ENCODE measurements around the gene DYNC1LI1. TPM values are rescaled to one million over a fixed set of nuclear protein-coding genes. Genes with fewer than 3 reads are reported as not detected.

Gene DYNC1LI1
- total and polyA plus RNA-seq, 2 donors (not counting 1 experiment from before 2014, with no cell fraction given): 15.0 to 38.8 TPM

DNA sequence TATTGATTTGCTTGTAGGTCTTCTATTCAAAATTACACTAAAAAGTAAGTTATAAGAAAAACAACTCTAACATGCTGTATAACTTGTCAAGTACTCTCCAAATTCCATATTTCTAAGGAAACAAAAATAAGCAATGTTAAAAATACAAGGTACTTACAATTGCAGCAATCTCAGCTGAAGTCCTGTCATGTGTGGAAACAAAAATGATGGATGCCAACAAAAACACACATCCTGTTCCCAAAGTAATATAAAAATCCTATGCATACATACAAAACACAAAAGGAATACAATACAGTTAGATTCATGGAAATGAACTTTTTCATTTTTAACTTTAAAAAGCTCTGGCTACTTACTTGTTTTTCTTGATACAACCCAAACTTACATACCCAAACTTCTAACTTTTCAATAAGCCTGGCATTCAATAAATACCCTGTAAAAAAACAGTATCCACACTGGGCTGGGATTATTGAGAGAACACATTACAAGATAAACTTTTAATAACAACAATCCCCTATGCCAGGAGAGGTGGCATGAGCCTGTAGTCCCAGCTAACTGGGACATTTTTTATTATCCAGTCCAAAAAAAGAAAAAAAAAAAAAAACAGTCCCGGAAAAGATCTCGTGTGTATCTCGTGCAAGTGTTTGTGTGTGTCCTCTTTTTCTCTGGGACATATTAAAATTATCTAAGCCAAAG, 82.7 kb downstream of the DYNC1LI1 start:
- Mint-ChIP-seq H3K4me1 (peaks cover 26% of the 10 kb centered on the region), H3K27me3 (no peaks in the 10 kb centered on the region), H3K9me3 (ENCODE audit: insufficient read depth) (no peaks in the 10 kb centered on the region), H3K4me3 (no peak overlapping the region), H3K27ac (no peak overlapping the region)
- no peak overlapping the region for H3K4me2 ChIP-seq (replicated peaks; ENCODE audit: low read depth, low read length, poor library complexity, severe bottlenecking)
- no CpG with 5 or more reads among the region's 3 CpGs for WGBS (ENCODE audit: insufficient coverage)
- peaks cover 13 to 24% of the 10 kb centered on the region in 2 donors for H3K4me1 ChIP-seq (ENCODE audit: control insufficient read depth in 2 of 2, insufficient read depth in 2 of 2, low read length in 2 of 2)
- intact Hi-C loops (cut with micrococcal nuclease): no loop called here
- DNase-seq (no peak), ATAC-seq (ENCODE audit: low read depth) (no peak)
- H4K20me1 ChIP-seq (ENCODE audit: control insufficient read depth, insufficient read depth, low read length, poor library complexity, severe bottlenecking): peaks cover 12% of the 10 kb centered on the region
- POLR2A ChIA-PET: interaction anchor here (0.5 to 0.6 kb wide), 2 partner anchors 112 to 154 kb away, joined by 3 read pairs; no protein-coding TSS in a partner anchor
- peaks cover 62% of the 10 kb centered on the region for H3K79me2 ChIP-seq (ENCODE audit: control insufficient read depth, insufficient read depth, low read length)
- peaks cover 18 to 46% of the 10 kb centered on the region in 2 experiments for H3K36me3 ChIP-seq (replicated peaks in 1 of 2; ENCODE audit: control extremely low read depth in 1 of 2, control insufficient read depth in 1 of 2, extremely low read depth in 1 of 2, insufficient read depth in 2 of 2, low read length in 1 of 2)
- H3K9me3 ChIP-seq (ENCODE audit: control extremely low read depth in 1 of 3, control insufficient read depth in 2 of 3, insufficient read depth in 1 of 3, low read length in 2 of 3): no peaks in the 10 kb centered on the region
- no peaks in the 10 kb centered on the region for H3K27me3 ChIP-seq (replicated peaks in 1 of 4; ENCODE audit: control extremely low read depth in 1 of 4, control insufficient read depth in 3 of 4, insufficient read depth in 4 of 4, low read length in 3 of 4)
- H3K9ac ChIP-seq (ENCODE audit: low read length): no peak overlapping the region
- peak overlapping the region in 1 of 2 donors; percentile 25 for H3K27ac ChIP-seq (ENCODE audit: low read length in 2 of 2)
- CTCF ChIA-PET: no interaction called here
- no peak overlapping the region for H3K4me3 ChIP-seq (ENCODE audit: control extremely low read depth in 1 of 5, extremely low read depth in 1 of 5, insufficient read depth in 1 of 5, low read depth in 2 of 5, low read length in 4 of 5)
- no peak overlapping the region for H2AFZ ChIP-seq (ENCODE audit: insufficient read depth, low read depth, low read length, poor library complexity, severe bottlenecking)
- TF ChIP-seq EZH2 (IDR thresholded peaks at IDR 0.05; ENCODE audit: borderline replicate concordance, insufficient read depth, low read depth, low read length, poor library complexity, severe bottlenecking) (no peak), CTCF (IDR thresholded peaks at IDR 0.05) (no peak)

- Histone ChIP-seq H3K9me3 (ENCODE audit: control extremely low read depth in 1 of 3, control insufficient read depth in 2 of 3, insufficient read depth in 1 of 3, low read length in 2 of 3) (no peaks in the 10 kb centered on the region), H3K4me3 (ENCODE audit: control extremely low read depth in 1 of 5, extremely low read depth in 1 of 5, insufficient read depth in 1 of 5, low read depth in 2 of 5, low read length in 4 of 5) (peak overlapping the region; percentile 19 to 53 (median 31)), H3K79me2 (ENCODE audit: control insufficient read depth, insufficient read depth, low read length) (peaks cover 50% of the 10 kb centered on the region), H4K20me1 (ENCODE audit: control insufficient read depth, insufficient read depth, low read length, poor library complexity, severe bottlenecking) (no peaks in the 10 kb centered on the region), H3K4me1 (ENCODE audit: control insufficient read depth in 2 of 2, insufficient read depth in 2 of 2, low read length in 2 of 2) (peaks cover 13 to 14% of the 10 kb centered on the region in 2 donors), H3K36me3 (replicated peaks in 1 of 2; ENCODE audit: control extremely low read depth in 1 of 2, control insufficient read depth in 1 of 2, extremely low read depth in 1 of 2, insufficient read depth in 2 of 2, low read length in 1 of 2) (peaks cover 12 to 48% of the 10 kb centered on the region in 2 experiments), H3K27ac (ENCODE audit: low read length in 2 of 2) (peak overlapping the region; percentile 85 to 94), H3K27me3 (replicated peaks in 1 of 4; ENCODE audit: control extremely low read depth in 1 of 4, control insufficient read depth in 3 of 4, insufficient read depth in 4 of 4, low read length in 3 of 4) (no peaks in the 10 kb centered on the region), H2AFZ (ENCODE audit: insufficient read depth, low read depth, low read length, poor library complexity, severe bottlenecking) (no peak overlapping the region), H3K9ac (ENCODE audit: low read length) (peak overlapping the region; percentile 55), H3K4me2 (replicated peaks; ENCODE audit: low read depth, low read length, poor library complexity, severe bottlenecking) (peak overlapping the region; percentile 71)
- peak overlapping the region; percentile 68 for H3K4me3 Mint-ChIP-seq
- intact Hi-C loops (cut with micrococcal nuclease): loop anchor here (1.0 to 2.0 kb wide), 2 partner anchors 14 to 18 kb away; partner anchors contain the start of gene CMTM6
- CTCF ChIA-PET: interaction anchor here (1.2 to 6.7 kb wide), 7 partner anchors 12 to 214 kb away, joined by 3 to 62 read pairs (median 5); no protein-coding TSS in a partner anchor
- no peaks in the 10 kb centered on the region for H3K27me3 Mint-ChIP-seq
- no CpG with 5 or more reads among the region's 6 CpGs for WGBS (ENCODE audit: insufficient coverage)
- H3K27ac Mint-ChIP-seq: peak overlapping the region; percentile 75
- H3K4me1 Mint-ChIP-seq: peaks cover 30% of the 10 kb centered on the region
- POLR2A ChIA-PET: interaction anchor here (0.5 to 0.9 kb wide), 4 partner anchors 11 to 91 kb away, joined by 3 to 14 read pairs (median 3); partner anchors contain the start of gene CMTM6
- ATAC-seq (ENCODE audit: low read depth) (peak; percentile 83), DNase-seq (peak; percentile 86)
- no peak for TF ChIP-seq CTCF (IDR thresholded peaks at IDR 0.05)
- TF ChIP-seq EZH2 (IDR thresholded peaks at IDR 0.05; ENCODE audit: borderline replicate concordance, insufficient read depth, low read depth, low read length, poor library complexity, severe bottlenecking): no peak
- no peaks in the 10 kb centered on the region for H3K9me3 Mint-ChIP-seq (ENCODE audit: insufficient read depth)
Measured at GRCh38 chr3:32484436-32484835, 86.2 kb downstream of the DYNC1LI1 start.

Measured in B cell (primary cell).